PC-9 (cell line): Measurements from ENCODE around the gene SERTAD3.

ENCODE experiments used
- CTCF ChIP-seq: fragments of 200-600 bp; sonication (generic); conservative IDR thresholded peaks from 2 replicates; pipeline ENCODE4 v1.6.1; 2017; ENCODE audit warnings: mixed run types, antibody characterized with exemption, mild to moderate bottlenecking, moderate library complexity
- EZH2 ChIP-seq: fragments of 200-600 bp; sonication (generic); IDR thresholded peaks from 2 replicates; pipeline ENCODE4 v1.8.0; 2017; ENCODE audit warnings: antibody characterized with exemption, low read depth

GRCh38 chr19:40424637-40425449, 19.3 kb downstream of the SERTAD3 start:
- TF ChIP-seq CTCF (no peak), EZH2 (no peak)
